Head of caudate nucleus (tissue), 42 donors: ENCODE results near the gene GARS1.
A peak's percentile ranks its signal among the peaks of the same experiment; 100 is the strongest.

Source experiments
- DNase-seq, 42 donors: peaks; one replicate each; pipeline versions ENCODE4 v3.0.0 to v3.0.0-alpha.2; 2020 to 2021; ENCODE audit warnings: mixed read lengths in 7 of 42
- intact Hi-C: fragments of 100-400 bp; cut with DNase I; formaldehyde crosslinking; loops from one replicate; pipeline ENCODE4 v1.15.0; 2022

GARS1 gene

GRCh38 chr7:30663414-30663813, 68.7 kb downstream of the GARS1 start:
- intact Hi-C loops: no loop called here
- peak in 1 of 42 donors; percentile 13 for DNase-seq

DNA sequence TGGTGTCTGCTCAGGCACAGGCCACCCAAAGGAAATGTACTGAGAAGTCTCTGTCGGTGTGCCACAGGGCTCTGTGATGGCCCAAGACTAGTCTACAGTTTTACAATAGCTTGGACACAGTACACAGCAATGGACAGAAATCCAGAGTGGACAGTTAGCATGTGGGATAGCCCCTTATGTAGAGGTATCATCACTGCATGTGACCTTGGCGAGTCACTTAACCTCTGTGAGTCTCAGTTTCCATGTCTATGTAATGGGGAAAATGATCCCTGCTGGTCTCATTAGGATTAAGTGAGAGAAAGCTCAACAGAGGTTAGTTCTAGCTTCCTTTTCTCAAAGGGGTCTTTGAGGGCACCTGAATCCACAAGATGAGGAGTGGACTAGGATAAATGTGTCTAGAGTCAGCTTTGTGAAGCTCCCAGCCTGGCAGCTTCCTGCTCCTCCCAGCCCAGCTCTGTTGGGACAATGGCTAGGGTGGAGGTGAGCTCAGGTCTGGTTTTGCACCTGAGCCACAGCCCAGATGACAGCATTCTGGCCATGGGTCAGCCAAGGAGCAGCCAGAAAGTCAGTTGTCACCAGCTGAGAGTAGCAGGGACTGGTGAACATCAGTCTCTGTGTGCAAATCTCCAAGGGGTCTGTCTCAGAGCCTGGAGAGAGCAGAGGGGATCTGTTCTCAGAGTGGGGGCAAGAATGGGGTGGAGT, 69.7 kb downstream of the GARS1 start:
- DNase-seq: no peak
- intact Hi-C loops: no loop called here

- DNase-seq: no peak
- intact Hi-C loops: no loop called here
These were observed 70.4 kb downstream of the GARS1 start for GRCh38 chr7:30665043-30665442.

- intact Hi-C loops: no loop called here
- no peak for DNase-seq
These were observed 70.8 kb downstream of the GARS1 start for GRCh38 chr7:30665449-30665848.

GRCh38 chr7:30667172-30667571, 72.5 kb downstream of the GARS1 start:
- DNase-seq: no peak
- intact Hi-C loops: no loop called here

DNA sequence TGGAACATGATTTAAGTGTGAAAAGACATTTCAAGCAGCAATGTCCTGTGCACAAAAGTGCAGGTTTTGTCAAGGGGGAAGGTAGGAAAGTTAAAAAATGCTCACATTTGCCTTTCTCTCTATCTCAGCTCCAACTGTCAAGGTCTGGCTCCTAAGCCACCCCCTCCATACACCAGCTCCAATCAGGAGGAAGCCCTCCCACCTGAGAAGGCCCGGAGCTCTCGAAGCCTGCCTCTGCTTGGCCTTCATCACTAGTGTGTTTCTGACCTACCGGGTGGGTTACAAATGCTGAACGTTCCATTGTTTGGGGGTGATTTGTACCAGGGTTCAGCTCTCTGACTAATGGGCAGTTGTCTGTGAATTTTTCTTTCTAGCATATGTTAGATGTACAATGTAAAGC, 73.4 kb downstream of the GARS1 start:
- intact Hi-C loops: no loop called here

DNA sequence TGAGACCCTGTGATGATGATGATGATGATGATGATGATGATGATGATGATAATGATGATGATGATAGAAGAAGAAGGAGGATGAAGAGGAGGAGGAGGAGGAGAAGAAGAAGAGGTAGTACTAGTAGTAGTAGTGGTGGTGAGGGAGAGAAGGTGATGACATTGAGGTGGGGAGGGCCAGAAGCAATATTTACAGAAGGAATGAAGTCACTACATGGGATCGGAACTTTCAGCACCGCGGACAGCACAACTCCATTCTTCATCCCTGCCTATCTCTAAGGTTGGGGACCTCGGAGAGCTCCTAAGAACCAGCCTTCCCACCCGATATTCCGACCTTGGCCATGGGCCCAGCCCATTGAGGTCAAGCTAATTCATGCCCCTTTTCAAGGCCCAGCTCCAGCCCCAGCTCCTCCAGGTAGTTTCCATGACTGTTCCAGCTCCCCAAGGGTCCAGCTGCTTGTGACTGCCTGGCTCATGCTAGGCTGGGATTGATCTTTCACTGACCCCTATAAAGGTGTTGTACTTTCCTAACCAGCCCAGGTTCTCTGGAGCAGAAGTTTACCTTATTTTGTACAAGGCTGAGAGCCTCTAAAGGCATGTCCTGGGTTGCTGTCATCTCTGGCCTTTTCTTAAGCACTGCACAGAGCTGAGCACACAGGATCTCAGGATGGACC, 77.3 kb downstream of the GARS1 start:
- DNase-seq: no peak
- intact Hi-C loops: no loop called here

More for the DNA sequence above, 73.4 kb downstream of the GARS1 start:
- peak in 2 of 42 donors; percentile 28 to 44 for DNase-seq

DNA sequence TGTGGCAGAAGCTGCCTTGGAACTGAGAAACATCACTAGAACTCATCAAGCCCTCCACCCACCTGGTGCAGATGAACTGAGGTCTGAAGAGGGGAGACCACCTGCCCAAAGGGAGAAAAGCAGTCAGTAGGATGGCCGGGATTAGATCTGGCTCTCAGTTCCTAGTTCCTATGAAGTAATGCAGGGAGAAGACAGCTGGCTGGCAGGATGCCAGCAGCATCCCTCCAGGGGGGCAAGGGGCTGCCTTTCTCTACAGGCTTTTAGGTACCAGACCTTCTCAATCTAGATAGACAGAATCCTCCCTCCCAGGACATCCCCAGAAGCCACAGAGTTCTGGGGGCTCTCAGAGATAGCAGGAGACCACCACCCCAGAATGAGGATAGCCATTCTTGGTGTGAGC, 79.7 kb downstream of the GARS1 start:
- no peak for DNase-seq
- intact Hi-C loops: no loop called here

DNA sequence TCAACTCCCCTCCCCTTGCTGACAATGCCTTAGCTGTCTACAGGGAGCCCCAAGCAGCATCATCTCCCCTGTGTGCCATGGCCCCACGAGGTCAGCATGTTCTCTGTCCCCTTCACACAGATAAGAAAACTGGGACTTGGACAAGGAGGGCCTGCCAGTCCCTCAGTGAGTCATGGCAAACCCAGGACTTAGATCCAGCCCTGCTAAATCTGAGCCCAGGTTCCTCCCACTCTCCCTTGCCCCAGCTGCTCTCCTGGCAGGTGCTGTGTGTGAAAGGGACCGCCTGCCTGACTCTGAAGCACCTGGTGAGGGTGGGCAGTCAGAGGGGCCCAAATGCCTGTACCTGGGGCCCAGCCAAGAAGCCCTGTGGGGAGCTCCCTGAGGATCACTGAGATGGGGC, 80.2 kb downstream of the GARS1 start:
- no peak for DNase-seq
- intact Hi-C loops: no loop called here

- intact Hi-C loops: no loop called here
- DNase-seq: no peak
These were observed 84.1 kb downstream of the GARS1 start for GRCh38 chr7:30678805-30679204.

GRCh38 chr7:30679664-30680063, 85.0 kb downstream of the GARS1 start:
- intact Hi-C loops: no loop called here
- no peak for DNase-seq

- no peak for DNase-seq
- intact Hi-C loops: no loop called here
These were observed 86.7 kb downstream of the GARS1 start for GRCh38 chr7:30681331-30681797.

GRCh38 chr7:30681815-30682211, 87.1 kb downstream of the GARS1 start:
- DNase-seq: no peak
- intact Hi-C loops: no loop called here

GRCh38 chr7:30682212-30683083, 87.8 kb downstream of the GARS1 start, which contains the start of gene CRHR2:
CRHR2 (minus strand) TSS chr7:30682456; CDS start chr7:30682280, 176 bp downstream.
- intact Hi-C loops: no loop called here
- peak in 13 of 42 donors; percentile 9 to 43 (median 21) for DNase-seq

DNA sequence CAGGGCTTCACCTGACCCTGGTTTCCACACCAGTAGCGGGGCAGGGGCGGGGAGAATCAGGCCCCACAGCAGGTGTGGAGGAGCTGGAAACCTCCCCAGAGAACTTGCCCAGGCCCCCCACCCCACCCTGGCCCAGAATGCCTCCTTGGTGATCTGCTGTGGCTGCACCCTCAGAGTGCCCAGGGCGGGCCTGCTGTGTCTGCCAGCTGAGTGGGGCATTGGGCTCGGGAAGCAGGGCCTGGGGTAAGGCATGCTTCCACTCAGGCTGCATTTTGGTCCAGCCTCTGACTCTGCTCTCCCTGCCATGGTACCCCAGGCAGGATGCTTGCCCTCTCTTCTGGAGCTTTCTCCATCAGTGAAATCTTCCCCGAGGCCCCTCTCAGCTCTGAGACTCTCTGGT, 88.6 kb downstream of the GARS1 start:
- DNase-seq: no peak

More for the DNA sequence above, 88.6 kb downstream of the GARS1 start:
- intact Hi-C loops: no loop called here
